ENCODE measurements around the gene GARIN5A.

GARIN5A gene

GRCh38 chr19:50507376-50507775 lies 30.7 kb upstream of the GARIN5A start:
- no peak for DNase-seq

- DNase-seq = no peak
Observed at GRCh38 chr19:50506700-50507099, 30.1 kb upstream of the GARIN5A start.

- DNase-seq = no peak
Observed at GRCh38 chr19:50505856-50506611, 29.4 kb upstream of the GARIN5A start.

- no peak for DNase-seq
Observed at GRCh38 chr19:50501568-50502475, 25.2 kb upstream of the GARIN5A start.

GRCh38 chr19:50501186-50501567 lies 24.5 kb upstream of the GARIN5A start:
- DNase-seq = no peak

- no peak for DNase-seq
Observed at GRCh38 chr19:50500753-50501151, 24.1 kb upstream of the GARIN5A start.

- no peak for DNase-seq
Observed at GRCh38 chr19:50500060-50500752, 23.6 kb upstream of the GARIN5A start.

GRCh38 chr19:50498219-50499056 lies 21.8 kb upstream of the GARIN5A start:
- no peak for DNase-seq

GRCh38 chr19:50497022-50497405 lies 20.4 kb upstream of the GARIN5A start:
- DNase-seq = no peak

- DNase-seq = no peak
Observed at GRCh38 chr19:50496189-50497021, 19.8 kb upstream of the GARIN5A start.

GRCh38 chr19:50495020-50495531 lies 18.4 kb upstream of the GARIN5A start:
- DNase-seq = no peak

GRCh38 chr19:50494186-50495019 lies 17.8 kb upstream of the GARIN5A start:
- no peak for DNase-seq

- no peak for DNase-seq
Observed at GRCh38 chr19:50493171-50493570, 16.5 kb upstream of the GARIN5A start.

GRCh38 chr19:50492303-50493052 lies 15.8 kb upstream of the GARIN5A start:
- DNase-seq = no peak

GRCh38 chr19:50490991-50491472 lies 14.4 kb upstream of the GARIN5A start:
- DNase-seq = no peak

GRCh38 chr19:50490411-50490811 lies 13.8 kb upstream of the GARIN5A start:
- no peak for DNase-seq

GRCh38 chr19:50489461-50490011 lies 12.9 kb upstream of the GARIN5A start:
- no peak for DNase-seq

- DNase-seq = no peak
Observed at GRCh38 chr19:50488389-50489194, 11.9 kb upstream of the GARIN5A start.
